Astrocyte (in vitro differentiated cells and primary cell): Measurements from ENCODE around the gene MOB3B. TPM values are rescaled to one million over a fixed set of nuclear protein-coding genes. Genes with fewer than 3 reads are reported as not detected.

Experiments
- DNase-seq: peaks from one replicate; pipeline ENCODE4 v3.0.0-alpha.2; 2010; ENCODE audit warnings: low read depth
- FAIRE-seq: peaks from 2 replicates; lab custom pipeline; 2011; peaks lifted over from hg19 to GRCh38; lab: Jason Lieb, UNC
- H2AFZ ChIP-seq: 2 replicates; pipeline ENCODE4 v1.6.0; 2012; ENCODE audit warnings: low read depth, low read length, inconsistent platforms
- H3K27ac ChIP-seq: 2 replicates; pipeline ENCODE4 v1.5.1; 2011; ENCODE audit warnings: low read depth, low read length, inconsistent platforms
- H3K27me3 ChIP-seq: 2 replicates; pipeline ENCODE4 v1.6.0; 2011; ENCODE audit warnings: low read length, inconsistent platforms; ENCODE audit not compliant: insufficient read depth
- H3K36me3 ChIP-seq: 2 replicates; pipeline ENCODE4 v1.5.1; 2011; ENCODE audit warnings: low read length, inconsistent platforms; ENCODE audit not compliant: insufficient read depth
- H3K4me1 ChIP-seq: 2 replicates; pipeline ENCODE4 v1.5.1; 2011; ENCODE audit warnings: low read length, inconsistent platforms; ENCODE audit not compliant: insufficient read depth
- H3K4me2 ChIP-seq: 2 replicates; pipeline ENCODE4 v1.6.0; 2012; ENCODE audit warnings: low read length, inconsistent platforms
- H3K4me3 ChIP-seq: 2 replicates; pipeline ENCODE4 v1.5.1; 2011; ENCODE audit warnings: low read depth, mild to moderate bottlenecking, low read length, inconsistent platforms; ENCODE audit not compliant: insufficient read depth
- H3K79me2 ChIP-seq: 2 replicates; pipeline ENCODE4 v1.6.0; 2012; ENCODE audit warnings: mild to moderate bottlenecking, low read length, inconsistent platforms; ENCODE audit not compliant: insufficient read depth
- H3K9ac ChIP-seq: 2 replicates; pipeline ENCODE4 v1.6.0; 2012; ENCODE audit warnings: mild to moderate bottlenecking, low read length, inconsistent platforms
- H3K9me3 ChIP-seq: 2 replicates; pipeline ENCODE4 v1.5.1; 2012; ENCODE audit warnings: low read depth, mild to moderate bottlenecking, low read length, inconsistent platforms; ENCODE audit not compliant: insufficient read depth
- H4K20me1 ChIP-seq: 2 replicates; pipeline ENCODE4 v1.6.0; 2012; ENCODE audit warnings: low read length, inconsistent platforms; ENCODE audit not compliant: insufficient read depth
- H3K27ac Mint-ChIP-seq: one replicate; pipeline ENCODE4 v1.8.0; 2021; ENCODE audit warnings: mild to moderate bottlenecking, mixed read lengths; ENCODE audit not compliant: unreplicated experiment
- H3K27me3 Mint-ChIP-seq: one replicate; pipeline ENCODE4 v1.8.0; 2021; ENCODE audit warnings: low read depth, mixed read lengths; ENCODE audit not compliant: unreplicated experiment
- H3K36me3 Mint-ChIP-seq: one replicate; pipeline ENCODE4 v1.8.0; 2021; ENCODE audit warnings: low read depth, mixed read lengths; ENCODE audit not compliant: unreplicated experiment
- H3K4me1 Mint-ChIP-seq: one replicate; pipeline ENCODE4 v1.8.0; 2021; ENCODE audit warnings: low read depth, mixed read lengths; ENCODE audit not compliant: unreplicated experiment
- H3K4me3 Mint-ChIP-seq: one replicate; pipeline ENCODE4 v1.8.0; 2021; ENCODE audit warnings: mild to moderate bottlenecking, moderate library complexity, mixed read lengths; ENCODE audit not compliant: unreplicated experiment
- H3K9me3 Mint-ChIP-seq: one replicate; pipeline ENCODE4 v1.8.0; 2021; ENCODE audit warnings: mild to moderate bottlenecking, mixed read lengths; ENCODE audit not compliant: unreplicated experiment
- CTCF ChIP-seq: IDR thresholded peaks from 2 replicates; pipeline ENCODE4 v1.5.1; 2011; ENCODE audit warnings: low read depth, mild to moderate bottlenecking, inconsistent platforms, low read length, moderate library complexity; ENCODE audit not compliant: insufficient read depth
- EZH2 ChIP-seq: IDR thresholded peaks from 2 replicates; pipeline ENCODE4 v1.6.1; 2012; ENCODE audit warnings: mild to moderate bottlenecking, low read length, inconsistent platforms; ENCODE audit not compliant: insufficient read depth
- total RNA-seq: library from RNA; stranded (reverse); gene quantifications from 2 replicates; pipeline ENCODE4 v1.2.1, GENCODE V29; 2021

MOB3B gene
- total RNA-seq, 1 donor from 2014 or later, result 3.9 TPM

- Histone ChIP-seq H3K4me3 (no peak overlapping the region), H3K27ac (no peak overlapping the region), H3K9ac (no peak overlapping the region), H3K4me2 (no peak overlapping the region), H3K27me3 (no peaks in the 10 kb centered on the region), H3K79me2 (no peaks in the 10 kb centered on the region), H3K4me1 (no peaks in the 10 kb centered on the region), H3K9me3 (no peaks in the 10 kb centered on the region), H2AFZ (no peak overlapping the region), H4K20me1 (no peaks in the 10 kb centered on the region), H3K36me3 (no peaks in the 10 kb centered on the region)
- Mint-ChIP-seq H3K9me3 (peaks cover 1% of the 10 kb centered on the region), H3K27ac (no peak overlapping the region), H3K27me3 (no peaks in the 10 kb centered on the region), H3K4me3 (no peak overlapping the region), H3K36me3 (no peaks in the 10 kb centered on the region), H3K4me1 (peaks cover 15% of the 10 kb centered on the region)
- TF ChIP-seq EZH2 (no peak), CTCF (no peak)
- FAIRE-seq (no peak), DNase-seq (no peak)
Observed at GRCh38 chr9:27442464-27442863, 87.2 kb downstream of the MOB3B start.

- no peak for FAIRE-seq
Observed at GRCh38 chr9:27441741-27442070, 87.9 kb downstream of the MOB3B start.

More at GRCh38 chr9:27441741-27442070, 87.9 kb downstream of the MOB3B start:
- no peaks in the 10 kb centered on the region for H3K27me3 ChIP-seq
- H3K79me2 ChIP-seq, result no peaks in the 10 kb centered on the region
- no peak overlapping the region for H3K4me2 ChIP-seq
- no peak overlapping the region for H3K9ac ChIP-seq
- H3K4me1 ChIP-seq, result no peaks in the 10 kb centered on the region
- no peak for DNase-seq
- no peaks in the 10 kb centered on the region for H3K36me3 ChIP-seq
- no peaks in the 10 kb centered on the region for H3K36me3 Mint-ChIP-seq
- TF ChIP-seq CTCF, result no peak
- TF ChIP-seq EZH2, result no peak
- no peak overlapping the region for H3K27ac ChIP-seq
- peaks cover 1% of the 10 kb centered on the region for H3K9me3 Mint-ChIP-seq
- no peak overlapping the region for H3K27ac Mint-ChIP-seq
- no peak overlapping the region for H3K4me3 Mint-ChIP-seq
- H3K4me3 ChIP-seq, result no peak overlapping the region
- H3K9me3 ChIP-seq, result no peaks in the 10 kb centered on the region
- H3K27me3 Mint-ChIP-seq, result no peaks in the 10 kb centered on the region
- peaks cover 18% of the 10 kb centered on the region for H3K4me1 Mint-ChIP-seq
- no peak overlapping the region for H2AFZ ChIP-seq
- no peaks in the 10 kb centered on the region for H4K20me1 ChIP-seq
